Measurements from ENCODE around the gene LRRC8B. TPM values are rescaled to one million over a fixed set of nuclear protein-coding genes. Genes with fewer than 3 reads are reported as not detected.

LRRC8B gene
- total RNA-seq, 1 donor from 2014 or later = 10.3 TPM

DNA sequence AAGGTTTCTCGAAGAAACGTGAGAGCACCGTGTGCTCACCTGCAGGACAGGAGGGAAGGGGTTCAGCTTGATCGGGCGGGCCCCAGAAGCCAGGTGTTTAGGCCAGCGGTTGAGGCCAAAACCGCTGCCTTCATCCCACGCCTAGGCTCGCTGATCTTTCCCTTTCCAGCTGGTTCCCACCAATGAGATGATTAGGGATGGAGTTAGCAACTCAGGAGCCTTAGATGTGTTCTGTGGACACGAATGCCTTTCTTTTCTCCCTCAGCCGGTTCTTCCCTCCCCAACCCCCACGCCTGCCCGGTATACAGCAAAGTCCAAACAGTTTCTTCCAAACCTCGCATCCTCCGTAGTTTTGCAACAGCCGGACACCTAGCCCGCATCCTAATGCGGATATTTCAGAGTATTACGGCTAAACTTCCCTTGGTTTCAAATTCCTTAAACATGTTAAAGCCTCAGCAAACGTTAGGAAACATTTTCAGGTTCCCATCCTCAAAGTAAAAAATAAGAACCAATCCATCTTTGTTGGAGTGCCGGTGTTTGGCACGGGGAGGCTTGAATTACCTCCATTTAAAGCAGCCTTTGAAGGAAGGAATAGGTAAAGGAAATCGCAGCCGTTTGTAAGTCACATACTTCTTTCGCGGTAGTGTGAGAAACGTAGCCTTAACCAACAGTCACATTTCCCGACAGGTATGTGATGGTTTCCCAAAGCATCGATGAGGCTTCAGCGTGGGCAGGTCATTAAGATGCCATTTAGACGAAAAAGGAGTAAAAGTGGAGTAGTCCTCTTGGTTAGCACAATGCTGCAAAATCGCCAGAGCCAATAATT lies 109.4 kb downstream of the LRRC8B start:
- DNase-seq = peak; percentile 16

GRCh38 chr1:89635825-89636815 lies 111.5 kb downstream of the LRRC8B start:
- DNase-seq = no peak

DNA sequence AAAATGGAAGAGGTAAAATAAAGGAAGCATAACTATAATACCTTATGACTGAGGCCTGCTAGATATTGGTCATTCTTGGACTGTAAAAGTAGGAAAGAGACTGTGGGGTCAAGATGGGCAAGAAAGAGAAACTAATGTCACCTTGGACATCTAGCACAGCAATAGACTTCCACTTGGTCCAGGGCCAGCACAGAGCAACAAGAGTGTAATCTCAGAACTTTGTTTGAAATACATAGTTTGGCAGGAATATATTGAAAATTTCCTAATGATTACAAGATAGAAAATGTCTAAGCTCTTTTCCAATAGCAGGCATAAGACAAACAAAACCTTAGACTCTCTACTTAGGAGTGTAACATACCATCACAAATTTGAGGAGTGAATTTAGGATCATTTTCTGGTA lies 112.9 kb downstream of the LRRC8B start:
- DNase-seq = no peak

GRCh38 chr1:89640440-89640839 lies 115.8 kb downstream of the LRRC8B start:
- DNase-seq = no peak

DNA sequence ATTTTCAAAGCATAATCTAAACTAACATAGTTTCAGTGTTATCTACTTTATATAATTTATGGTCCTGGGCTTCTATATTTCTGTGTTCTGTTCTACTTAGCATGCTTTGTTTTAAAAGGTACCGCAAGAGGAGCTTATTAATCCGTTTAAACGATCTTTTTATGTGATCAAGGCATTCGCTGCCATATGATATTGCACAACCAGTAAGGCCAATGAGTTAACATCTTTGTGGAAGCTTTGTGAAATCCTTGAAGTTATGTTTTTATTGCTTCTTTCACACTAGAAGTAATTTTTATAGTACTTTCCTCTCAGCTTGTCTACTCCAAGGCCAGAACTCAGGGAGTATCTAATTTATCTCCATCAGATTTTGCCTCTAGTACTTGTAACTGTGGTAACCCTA lies 117.2 kb downstream of the LRRC8B start:
- no peak for DNase-seq

GRCh38 chr1:89643577-89643976 lies 118.9 kb downstream of the LRRC8B start:
- DNase-seq = no peak

DNA sequence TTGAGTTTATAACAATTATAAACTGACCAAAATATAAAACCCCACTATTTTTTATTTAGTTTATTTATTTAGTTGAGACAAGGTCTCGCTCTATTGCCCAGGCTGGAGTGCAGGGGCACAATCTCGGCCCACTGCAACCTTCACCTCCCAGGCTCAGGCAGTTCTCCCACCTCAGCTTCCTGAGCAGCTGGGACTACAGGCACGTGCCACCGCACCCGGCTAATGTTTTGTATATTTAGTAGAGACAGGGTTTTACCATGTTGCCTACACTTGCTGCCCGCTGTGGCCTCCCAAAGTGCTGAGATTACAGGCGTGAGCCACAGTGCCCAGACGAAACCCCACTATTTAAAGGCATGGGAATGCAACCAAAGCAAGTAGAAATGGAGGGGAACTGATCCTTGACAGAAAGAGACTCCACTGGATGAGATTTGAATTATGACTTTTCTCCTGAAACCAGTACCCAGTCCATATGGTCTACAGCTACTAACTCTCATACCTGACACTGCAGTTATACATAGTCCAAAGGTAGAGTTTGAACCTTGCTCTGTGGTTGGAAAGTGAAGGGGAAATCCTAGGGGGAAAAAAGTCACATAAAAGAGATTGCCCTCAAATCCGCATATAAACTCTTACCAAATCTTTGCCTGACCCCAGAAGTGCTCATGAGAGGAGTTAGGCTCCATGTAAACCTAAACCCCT lies 119.6 kb downstream of the LRRC8B start:
- DNase-seq = no peak

DNA sequence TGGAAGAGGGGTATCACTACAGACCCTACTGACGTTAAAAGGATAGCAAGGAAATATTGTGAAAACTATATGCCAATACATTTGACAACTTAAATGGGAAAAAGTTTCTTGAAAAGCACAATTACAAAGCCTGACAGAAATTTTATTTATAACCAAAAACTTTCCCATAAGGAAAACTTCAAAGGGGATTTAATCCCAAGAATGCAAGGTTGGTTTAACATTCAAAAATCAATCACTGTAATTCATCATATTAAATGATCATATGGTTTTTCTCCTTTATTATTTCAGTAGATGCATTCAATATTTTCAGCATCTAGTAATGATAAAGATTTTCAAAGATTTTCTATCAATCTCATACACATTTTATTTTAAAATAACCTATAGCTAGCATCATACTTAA lies 121.6 kb downstream of the LRRC8B start:
- no peak for DNase-seq

Other genes starting within 250 kb of the LRRC8B start
- gene GBP6, start 160.8 kb upstream of the LRRC8B start, total RNA-seq = 0.39 TPM
- 9.7 TPM for gene LRRC8C, start 108.3 kb downstream of the LRRC8B start, total RNA-seq

Measured in skin of body (tissue), 2 donors.